Measurements from ENCODE around the gene ENKD1.

DNA sequence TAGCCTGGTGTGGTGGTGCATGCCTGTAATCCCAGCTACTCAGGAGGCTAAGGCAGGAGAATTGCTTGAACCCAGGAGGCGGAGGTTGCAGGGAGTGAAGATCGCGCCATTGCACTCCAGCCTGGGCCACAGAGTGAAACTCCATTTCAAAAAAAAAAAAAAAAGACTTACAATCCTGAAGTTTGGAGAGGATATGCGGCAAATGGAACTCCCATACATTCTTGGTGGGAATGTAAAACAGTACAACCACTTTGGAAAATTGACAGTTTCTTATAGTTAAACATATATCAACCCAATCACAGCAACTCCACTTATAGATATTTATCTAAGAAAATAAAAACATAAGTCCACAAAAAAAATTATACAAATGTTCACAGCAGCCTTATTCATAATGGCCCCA, 40.7 kb upstream of the ENKD1 start:
- no peak for TF ChIP-seq POLR2A (IDR thresholded peaks at IDR 0.05; ENCODE audit: low read length)
- no peak for TF ChIP-seq GATA1 (IDR thresholded peaks at IDR 0.05; ENCODE audit: low read depth, low read length)

Data from erythroblast (primary cell).